Activated T-helper 1 cell treated with anti-CD3 and anti-CD28 coated beads, Interleukin-12 subunit alpha, Interleukin-12 subunit beta, Interleukin-2, Interleukin-4 antibody, amounts not matched to agents 30 ng/mL and 10 ng/mL and 1 ng/mL, durations not matched to agents 14 hours and 24 hours and 36 hours (primary cell): ENCODE data around the gene DMWD. TPM values are rescaled to one million over a fixed set of nuclear protein-coding genes. Genes with fewer than 3 reads are reported as not detected.

ENCODE experiments used
- DNase-seq: peaks from one replicate; pipeline ENCODE4 v3.0.0; 2021; ENCODE audit warnings: low spot score
- H3K27ac Mint-ChIP-seq: one replicate; pipeline ENCODE4 v1.8.0; 2021; ENCODE audit warnings: mild to moderate bottlenecking, mixed read lengths
- H3K27me3 Mint-ChIP-seq: one replicate; pipeline ENCODE4 v1.8.0; 2022; ENCODE audit warnings: mild to moderate bottlenecking, moderate library complexity, mixed read lengths; ENCODE audit not compliant: insufficient read depth
- H3K36me3 Mint-ChIP-seq: one replicate; pipeline ENCODE4 v1.8.0; 2021; ENCODE audit warnings: low read depth, mixed read lengths
- H3K4me1 Mint-ChIP-seq: one replicate; pipeline ENCODE4 v1.8.0; 2021; ENCODE audit warnings: low read depth, mixed read lengths
- H3K4me3 Mint-ChIP-seq: one replicate; pipeline ENCODE4 v1.8.0; 2021; ENCODE audit warnings: mild to moderate bottlenecking, moderate library complexity, mixed read lengths
- H3K9me3 Mint-ChIP-seq: one replicate; pipeline ENCODE4 v1.8.0; 2021; ENCODE audit warnings: mixed read lengths
- intact Hi-C: fragments of 100-400 bp; cut with micrococcal nuclease; formaldehyde crosslinking; loops from one replicate; pipeline ENCODE4 v1.15.1; 2024
- total RNA-seq: library from RNA; stranded (reverse); gene quantifications from 2 replicates; pipeline ENCODE4 v1.2.3, GENCODE V29; 2022

DMWD gene
- total RNA-seq, 1 donor from 2014 or later: 50.0 TPM

DNA sequence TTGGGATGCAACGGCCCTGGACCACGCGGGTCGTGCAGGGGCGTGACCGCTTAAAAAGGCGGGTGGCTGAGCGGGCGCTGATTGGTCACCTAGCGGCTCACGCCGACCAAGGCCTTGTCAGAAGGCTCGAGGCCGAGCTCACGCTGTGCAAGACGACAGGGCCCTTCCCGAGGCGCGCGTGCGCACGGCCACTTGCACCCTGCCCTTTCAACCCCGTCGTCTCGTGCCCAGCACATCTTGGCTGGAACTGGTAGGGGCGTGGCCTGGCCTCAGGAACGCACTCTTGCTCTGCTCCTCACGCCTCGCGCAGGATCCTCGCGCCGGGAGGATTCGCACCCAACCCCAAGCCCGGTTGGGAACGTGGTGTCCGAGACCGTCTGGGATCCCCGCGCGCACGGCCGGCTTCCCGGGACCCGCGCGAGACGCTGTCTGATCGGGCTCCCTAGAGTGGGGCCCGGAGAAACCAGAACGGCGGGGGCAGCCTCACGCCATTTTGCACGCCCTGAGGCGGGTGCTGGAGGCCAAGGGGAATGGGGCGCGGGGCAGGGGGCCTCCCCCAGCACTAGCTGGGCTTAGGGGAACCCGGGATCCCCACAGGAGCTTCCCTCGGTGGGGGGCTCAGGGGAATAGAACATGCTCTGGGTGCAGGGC is 59.4 kb downstream of the DMWD start, which contains the start of gene MEIOSIN:
MEIOSIN (plus strand) TSS at position 280 of the 651 bp plus-strand sequence. CDS start 1,938 bp downstream, outside the sequence.
- DNase-seq: no peak
- H3K4me1 Mint-ChIP-seq: peaks cover 17% of the 10 kb centered on the region
- no peak within 1 kb of the TSS for H3K4me3 Mint-ChIP-seq
- no peaks in the 10 kb centered on the region for H3K36me3 Mint-ChIP-seq
- no peak within 1 kb of the TSS for H3K27ac Mint-ChIP-seq
- peaks cover 2% of the 10 kb centered on the region for H3K27me3 Mint-ChIP-seq
- no peaks in the 10 kb centered on the region for H3K9me3 Mint-ChIP-seq
- intact Hi-C loops: no loop called here

Other genes starting within 250 kb of the DMWD start
- 12.1 and 16.2 TPM in 2 replicates for gene OPA3, start 208.0 kb downstream of the DMWD start, total RNA-seq
- not detected in 2 replicates for gene GPR4, start 190.6 kb downstream of the DMWD start, total RNA-seq
- 148 and 152 TPM in 2 replicates for gene EML2, start 153.4 kb downstream of the DMWD start, total RNA-seq
- gene GIPR, start 124.6 kb downstream of the DMWD start, total RNA-seq: 4.3 and 6.1 TPM in 2 replicates
- gene SNRPD2, start 100.9 kb downstream of the DMWD start, total RNA-seq: 757 and 760 TPM in 2 replicates
- 13.7 and 18.0 TPM in 2 replicates for gene QPCTL, start 100.2 kb downstream of the DMWD start, total RNA-seq
- 35.1 and 35.4 TPM in 2 replicates for gene FBXO46, start 61.9 kb downstream of the DMWD start, total RNA-seq
- not detected in 2 replicates for gene MEIOSIN, start 59.4 kb downstream of the DMWD start, total RNA-seq
- 3.7 and 5.6 TPM in 2 replicates for gene SIX5, start 23.6 kb downstream of the DMWD start, total RNA-seq
- 22.8 and 23.9 TPM in 2 replicates for gene DMPK, start 10.4 kb downstream of the DMWD start, total RNA-seq
- gene RSPH6A, start 22.5 kb upstream of the DMWD start, total RNA-seq: 0.29 and 0.59 TPM in 2 replicates
- gene SYMPK, start 70.3 kb upstream of the DMWD start, total RNA-seq: 118 and 120 TPM in 2 replicates
- 0.27 and 0.34 TPM in 2 replicates for gene FOXA3, start 71.5 kb upstream of the DMWD start, total RNA-seq
- gene IRF2BP1, start 93.3 kb upstream of the DMWD start, total RNA-seq: 20.9 and 21.5 TPM in 2 replicates
- gene MYPOP, start 109.8 kb upstream of the DMWD start, total RNA-seq: 6.9 and 7.2 TPM in 2 replicates
- not detected in 2 replicates for gene NANOS2, start 121.9 kb upstream of the DMWD start, total RNA-seq
- not detected in 2 replicates for gene NOVA2, start 181.0 kb upstream of the DMWD start, total RNA-seq
- 24.0 and 24.1 TPM in 2 replicates for gene CCDC61, start 202.6 kb upstream of the DMWD start, total RNA-seq
- gene PGLYRP1, start 230.2 kb upstream of the DMWD start, total RNA-seq: not detected in 2 replicates
- not detected in 2 replicates for gene IGFL4, start 248.2 kb upstream of the DMWD start, total RNA-seq